Hepatocyte (in vitro differentiated cells): ENCODE data around the gene COL21A1. TPM values are rescaled to one million over a fixed set of nuclear protein-coding genes. Genes with fewer than 3 reads are reported as not detected.

Experiments
- DNase-seq: peaks from one replicate; pipeline ENCODE4 v3.0.0-alpha.2; 2016; ENCODE audit warnings: low spot score
- H2AFZ ChIP-seq: fragments of 200-600 bp; sonication (generic); 2 replicates; pipeline ENCODE4 v1.6.0; 2016; ENCODE audit warnings: antibody characterized with exemption, mild to moderate bottlenecking
- H3K27ac ChIP-seq: fragments of 200-600 bp; sonication (generic); 2 replicates; pipeline ENCODE4 v1.5.1; 2016; ENCODE audit warnings: mild to moderate bottlenecking
- H3K27me3 ChIP-seq: fragments of 200-600 bp; sonication (generic); 2 replicates; pipeline ENCODE4 v1.6.1; 2016
- H3K36me3 ChIP-seq: fragments of 200-600 bp; sonication (generic); replicated peaks from 2 replicates; pipeline ENCODE4 v1.5.1; 2016; ENCODE audit warnings: low read depth; ENCODE audit not compliant: insufficient read depth
- H3K4me1 ChIP-seq: fragments of 200-600 bp; sonication (generic); 2 replicates; pipeline ENCODE4 v1.5.1; 2016; ENCODE audit warnings: mild to moderate bottlenecking, moderate library complexity; ENCODE audit not compliant: insufficient read depth
- H3K4me2 ChIP-seq: fragments of 200-600 bp; sonication (generic); 2 replicates; pipeline ENCODE4 v1.6.0; 2016
- H3K4me3 ChIP-seq: fragments of 200-600 bp; sonication (generic); 2 replicates; pipeline ENCODE4 v1.5.1; 2016; ENCODE audit warnings: mild to moderate bottlenecking
- H3K79me2 ChIP-seq: fragments of 200-600 bp; sonication (generic); 2 replicates; pipeline ENCODE4 v1.6.0; 2017; ENCODE audit warnings: mild to moderate bottlenecking
- H3K9me2 ChIP-seq: fragments of 200-600 bp; sonication (generic); replicated peaks from 2 replicates; pipeline ENCODE4 v1.6.0; 2017; ENCODE audit warnings: mild to moderate bottlenecking; ENCODE audit not compliant: insufficient read depth
- H3K9me3 ChIP-seq: fragments of 200-600 bp; sonication (generic); 2 replicates; pipeline ENCODE4 v1.5.1; 2016; ENCODE audit warnings: low read depth, mild to moderate bottlenecking
- H4K20me1 ChIP-seq: fragments of 200-600 bp; sonication (generic); 2 replicates; pipeline ENCODE4 v1.6.0; 2016; ENCODE audit warnings: mild to moderate bottlenecking; ENCODE audit not compliant: insufficient read depth, poor library complexity, severe bottlenecking
- EZH2 ChIP-seq: fragments of 200-600 bp; sonication (generic); IDR thresholded peaks from 2 replicates; pipeline ENCODE4 v1.6.1; 2016; ENCODE audit warnings: antibody characterized with exemption, mild to moderate bottlenecking, borderline replicate concordance
- EZH2phosphoT487 ChIP-seq: fragments of 200-600 bp; sonication (generic); IDR thresholded peaks from one replicate; pipeline ENCODE4 v1.6.1; 2018; ENCODE audit warnings: antibody characterized with exemption, mild to moderate bottlenecking, low read depth, moderate library complexity; ENCODE audit not compliant: unreplicated experiment, severe bottlenecking
- WGBS: methylation state at CpG from one replicate; pipeline ENCODE4 v1.1.6; 2016; ENCODE audit warnings: low lambda C conversion rate; ENCODE audit errors: missing lambda C conversion rate; 5-methylcytosine and 5-hydroxymethylcytosine counted together
- polyA plus RNA-seq: library from polyadenylated mRNA; unstranded; fragments of >200 nt; fragmentation: Nextera tagmentation; extraction: Ambion mirVana; gene quantifications from 2 replicates; pipeline ENCODE4 v1.2.1, GENCODE V29; 2016
- total RNA-seq: library from RNA; depleted of rRNA; stranded (reverse); fragments of >200 nt; gene quantifications from 2 replicates; pipeline ENCODE4 v1.2.3, GENCODE V29; 2014
- TF ChIP-seq, protein P1 (sequence below): fragments of 200-600 bp; sonication (generic); IDR thresholded peaks from 2 replicates; pipeline ENCODE4 v1.5.1; 2016; ENCODE audit warnings: antibody characterized with exemption, mild to moderate bottlenecking; ENCODE audit not compliant: poor library complexity

COL21A1 gene
- total and polyA plus RNA-seq, 2 experiments from 2014 or later = 36.2 to 44.7 TPM

DNA sequence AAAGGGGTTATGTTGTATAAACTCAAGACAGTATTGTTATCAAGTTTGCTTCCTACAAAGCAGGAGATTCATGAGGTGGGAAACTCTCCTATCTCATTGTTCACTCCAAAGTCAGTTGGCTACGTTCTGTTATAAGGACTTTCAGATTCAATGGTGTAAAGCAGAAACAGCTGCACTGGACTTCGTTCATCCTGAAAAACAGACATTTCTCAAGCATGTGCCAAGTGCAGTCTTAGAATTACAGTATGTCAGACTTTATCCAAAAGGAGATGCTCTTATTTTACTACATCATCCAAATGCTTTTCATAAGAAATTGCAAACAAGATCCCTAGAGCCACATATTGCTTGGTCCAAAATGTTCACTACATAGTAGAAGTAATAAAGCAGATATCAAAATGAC, 14.9 kb downstream of the COL21A1 start:
- no peak for DNase-seq
- WGBS = 48% methylated on average over 2 of the region's 2 CpGs
- Histone ChIP-seq H3K4me3 (no peak overlapping the region), H3K9me2 (no peaks in the 10 kb centered on the region), H4K20me1 (no peaks in the 10 kb centered on the region), H3K4me1 (no peaks in the 10 kb centered on the region), H3K4me2 (no peak overlapping the region), H3K27me3 (no peaks in the 10 kb centered on the region), H3K79me2 (no peaks in the 10 kb centered on the region), H2AFZ (no peak overlapping the region), H3K27ac (no peak overlapping the region), H3K36me3 (no peaks in the 10 kb centered on the region), H3K9me3 (no peaks in the 10 kb centered on the region)
- TF ChIP-seq EZH2phosphoT487 (no peak), EZH2 (no peak)
- TF ChIP-seq, protein P1, sequence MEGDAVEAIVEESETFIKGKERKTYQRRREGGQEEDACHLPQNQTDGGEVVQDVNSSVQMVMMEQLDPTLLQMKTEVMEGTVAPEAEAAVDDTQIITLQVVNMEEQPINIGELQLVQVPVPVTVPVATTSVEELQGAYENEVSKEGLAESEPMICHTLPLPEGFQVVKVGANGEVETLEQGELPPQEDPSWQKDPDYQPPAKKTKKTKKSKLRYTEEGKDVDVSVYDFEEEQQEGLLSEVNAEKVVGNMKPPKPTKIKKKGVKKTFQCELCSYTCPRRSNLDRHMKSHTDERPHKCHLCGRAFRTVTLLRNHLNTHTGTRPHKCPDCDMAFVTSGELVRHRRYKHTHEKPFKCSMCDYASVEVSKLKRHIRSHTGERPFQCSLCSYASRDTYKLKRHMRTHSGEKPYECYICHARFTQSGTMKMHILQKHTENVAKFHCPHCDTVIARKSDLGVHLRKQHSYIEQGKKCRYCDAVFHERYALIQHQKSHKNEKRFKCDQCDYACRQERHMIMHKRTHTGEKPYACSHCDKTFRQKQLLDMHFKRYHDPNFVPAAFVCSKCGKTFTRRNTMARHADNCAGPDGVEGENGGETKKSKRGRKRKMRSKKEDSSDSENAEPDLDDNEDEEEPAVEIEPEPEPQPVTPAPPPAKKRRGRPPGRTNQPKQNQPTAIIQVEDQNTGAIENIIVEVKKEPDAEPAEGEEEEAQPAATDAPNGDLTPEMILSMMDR = no peak

DNA sequence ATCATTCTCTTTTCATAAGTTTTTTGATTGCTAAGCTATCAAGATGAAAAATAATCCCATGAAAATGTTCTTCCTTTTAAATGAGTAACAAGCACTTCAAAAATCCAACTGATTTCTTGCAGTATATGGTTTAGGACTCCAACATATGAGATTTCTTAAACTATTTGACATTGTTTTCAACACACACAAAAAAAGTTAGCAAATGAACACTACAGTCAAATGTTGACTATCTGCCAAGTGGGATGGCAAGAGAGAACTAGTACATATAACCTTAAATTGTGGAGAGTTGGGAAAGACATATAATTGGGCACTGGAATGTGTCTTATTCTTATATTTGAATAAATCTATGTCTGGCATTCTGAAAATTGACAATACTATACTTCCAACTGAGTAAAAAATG, 15.6 kb downstream of the COL21A1 start:
- no peaks in the 10 kb centered on the region for H3K4me1 ChIP-seq
- H3K9me3 ChIP-seq = no peaks in the 10 kb centered on the region
- no peak for DNase-seq
- no peak overlapping the region for H2AFZ ChIP-seq
- no peaks in the 10 kb centered on the region for H3K79me2 ChIP-seq
- no peak overlapping the region for H3K27ac ChIP-seq
- no peaks in the 10 kb centered on the region for H3K36me3 ChIP-seq
- TF ChIP-seq EZH2 = no peak
- no peak overlapping the region for H3K4me3 ChIP-seq
- H3K9me2 ChIP-seq = no peaks in the 10 kb centered on the region
- no peaks in the 10 kb centered on the region for H3K27me3 ChIP-seq
- no peak overlapping the region for H3K4me2 ChIP-seq
- no peaks in the 10 kb centered on the region for H4K20me1 ChIP-seq

DNA sequence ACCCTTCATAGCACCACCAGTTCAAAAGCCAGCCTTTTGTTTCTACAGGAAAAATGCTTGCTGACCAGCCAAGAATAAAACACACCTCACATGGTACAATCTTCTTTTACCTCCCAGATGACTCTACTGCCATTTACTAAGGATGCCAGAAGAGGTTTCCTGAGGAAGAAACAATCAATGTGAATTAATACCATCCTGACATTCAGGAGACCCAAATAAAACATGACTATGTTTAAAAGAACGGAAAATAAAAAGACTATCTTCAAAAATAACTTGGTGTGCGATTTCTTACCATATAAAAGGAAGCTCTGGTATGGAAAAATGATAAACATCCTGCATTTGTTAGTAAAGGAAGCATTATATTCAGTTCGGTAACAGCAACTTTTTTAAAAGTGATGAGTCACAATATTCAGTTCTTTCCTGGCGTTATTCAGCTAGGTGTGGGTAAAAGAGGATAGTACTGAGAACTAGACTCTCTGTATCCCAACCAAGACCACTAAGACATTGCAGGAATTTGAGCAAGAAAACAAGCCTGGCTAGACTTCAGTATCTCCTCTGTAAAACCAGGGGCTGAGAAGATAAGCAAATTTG, 16.3 kb downstream of the COL21A1 start:
- no peak overlapping the region for H3K27ac ChIP-seq
- no peaks in the 10 kb centered on the region for H3K9me2 ChIP-seq
- H3K4me3 ChIP-seq = no peak overlapping the region
- no peaks in the 10 kb centered on the region for H4K20me1 ChIP-seq
- WGBS = 61% methylated on average over 4 of the region's 4 CpGs
- no peaks in the 10 kb centered on the region for H3K36me3 ChIP-seq
- no peaks in the 10 kb centered on the region for H3K79me2 ChIP-seq
- DNase-seq = no peak
- no peaks in the 10 kb centered on the region for H3K9me3 ChIP-seq
- H2AFZ ChIP-seq = no peak overlapping the region
- TF ChIP-seq EZH2phosphoT487 = no peak
- TF ChIP-seq EZH2 = no peak
- TF ChIP-seq, protein P1 = no peak
- no peaks in the 10 kb centered on the region for H3K27me3 ChIP-seq
- no peaks in the 10 kb centered on the region for H3K4me1 ChIP-seq
- H3K4me2 ChIP-seq = no peak overlapping the region

DNA sequence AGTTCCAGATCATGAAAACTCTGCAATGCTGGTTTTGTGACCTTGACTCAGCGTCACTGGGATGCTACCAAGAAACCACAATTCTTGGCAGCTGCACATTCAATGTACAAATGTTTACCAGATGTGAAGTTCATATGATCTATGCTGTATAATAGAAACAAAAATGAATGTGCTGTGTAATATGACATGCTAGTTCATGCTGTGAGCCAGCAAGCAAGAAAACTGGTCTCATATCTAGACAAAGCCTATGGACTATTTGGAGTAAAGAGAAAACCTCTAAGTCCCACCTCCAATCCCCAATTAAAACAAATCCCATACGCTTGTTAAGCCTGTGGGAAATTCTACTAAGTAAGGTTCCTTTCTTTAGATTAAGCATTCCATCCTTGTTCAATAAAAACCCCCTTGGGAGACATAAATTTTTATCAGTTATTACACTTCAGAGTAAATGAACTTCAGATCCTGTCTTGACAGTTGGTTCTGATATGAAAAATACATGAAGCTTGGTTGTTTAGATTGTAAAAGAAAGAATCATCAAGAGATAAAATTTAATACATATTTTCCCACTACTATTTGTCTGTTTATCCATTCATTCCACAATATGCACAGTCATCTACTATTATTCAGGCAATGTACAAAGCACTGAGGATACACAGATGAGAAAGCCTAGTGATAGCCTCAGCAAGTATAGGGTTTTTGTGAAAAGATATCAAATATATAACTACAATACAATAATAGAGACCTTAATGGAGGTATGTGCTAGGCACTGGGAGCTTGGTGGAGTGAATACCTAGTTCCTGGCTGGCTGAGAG, 20.1 kb downstream of the COL21A1 start:
- H3K4me3 ChIP-seq = no peak overlapping the region
- H3K27ac ChIP-seq = peak overlapping the region; percentile 10

More for the DNA sequence above, 20.1 kb downstream of the COL21A1 start:
- Histone ChIP-seq H3K4me1 (peaks cover 4% of the 10 kb centered on the region), H3K36me3 (no peaks in the 10 kb centered on the region), H4K20me1 (no peaks in the 10 kb centered on the region), H3K9me3 (no peaks in the 10 kb centered on the region), H2AFZ (no peak overlapping the region), H3K9me2 (no peaks in the 10 kb centered on the region), H3K79me2 (no peaks in the 10 kb centered on the region), H3K27me3 (no peaks in the 10 kb centered on the region), H3K4me2 (peak overlapping the region; percentile 4)
- DNase-seq = no peak
- WGBS = 51% methylated on average over 2 of the region's 2 CpGs
- TF ChIP-seq EZH2phosphoT487 (no peak), EZH2 (no peak)
- TF ChIP-seq, protein P1 = no peak
